Thoracic aorta (tissue), 2 donors: Measurements from ENCODE around the gene RSRC1. TPM values are rescaled to one million over a fixed set of nuclear protein-coding genes. Genes with fewer than 3 reads are reported as not detected.
A peak's percentile ranks its signal among the peaks of the same experiment; 100 is the strongest.

Experiments
- ATAC-seq: fragments of 150-250 bp; one replicate; pipeline ENCODE4 v1.8.0; 2017; ENCODE audit warnings: low read depth; ENCODE audit not compliant: insufficient number of reproducible peaks, low FRiP score
- DNase-seq: peaks from one replicate; pipeline ENCODE4 v3.0.0-alpha.2; 2020; ENCODE audit warnings: low spot score
- H3K27ac ChIP-seq, 2 donors: fragments of 200-600 bp; sonication (generic); 1 replicate in 1 of 2; 2 replicates in 1 of 2; pipeline ENCODE4 v1.5.1; 2016; ENCODE audit warnings: mild to moderate bottlenecking in 2 of 2, moderate library complexity in 2 of 2
- H3K27me3 ChIP-seq: fragments of 200-600 bp; sonication (generic); replicated peaks from 2 replicates; pipeline ENCODE4 v1.6.0; 2016; ENCODE audit warnings: mild to moderate bottlenecking; ENCODE audit not compliant: insufficient read depth
- H3K36me3 ChIP-seq: fragments of 200-600 bp; sonication (generic); one replicate; pipeline ENCODE4 v1.5.1; 2016
- H3K4me1 ChIP-seq, 2 donors: fragments of 200-600 bp; sonication (generic); 1 replicate in 1 of 2; 2 replicates in 1 of 2; pipeline versions ENCODE4 v1.5.1 to v1.6.0; 2016; ENCODE audit warnings: low read depth in 2 of 2, mild to moderate bottlenecking in 1 of 2; ENCODE audit not compliant: control insufficient read depth in 1 of 2
- H3K4me3 ChIP-seq: fragments of 200-600 bp; sonication (generic); 2 replicates; pipeline ENCODE4 v1.5.1; 2016; ENCODE audit warnings: mild to moderate bottlenecking
- H3K9me3 ChIP-seq: fragments of 200-600 bp; sonication (generic); 2 replicates; pipeline ENCODE4 v1.5.1; 2016
- CTCF ChIP-seq: fragments of 200-600 bp; sonication (generic); IDR thresholded peaks from one replicate; pipeline ENCODE4 v1.5.1; 2019; ENCODE audit warnings: antibody characterized with exemption
- total RNA-seq, 2 donors: library from RNA; depleted of rRNA; stranded (reverse); fragments of >200 nt; gene quantifications; one replicate each; pipeline versions ENCODE4 v1.1.0 to v1.2.3, GENCODE V29; 2016

RSRC1 gene
- total RNA-seq, 2 donors from 2014 or later, result 26.6 to 39.5 TPM

DNA sequence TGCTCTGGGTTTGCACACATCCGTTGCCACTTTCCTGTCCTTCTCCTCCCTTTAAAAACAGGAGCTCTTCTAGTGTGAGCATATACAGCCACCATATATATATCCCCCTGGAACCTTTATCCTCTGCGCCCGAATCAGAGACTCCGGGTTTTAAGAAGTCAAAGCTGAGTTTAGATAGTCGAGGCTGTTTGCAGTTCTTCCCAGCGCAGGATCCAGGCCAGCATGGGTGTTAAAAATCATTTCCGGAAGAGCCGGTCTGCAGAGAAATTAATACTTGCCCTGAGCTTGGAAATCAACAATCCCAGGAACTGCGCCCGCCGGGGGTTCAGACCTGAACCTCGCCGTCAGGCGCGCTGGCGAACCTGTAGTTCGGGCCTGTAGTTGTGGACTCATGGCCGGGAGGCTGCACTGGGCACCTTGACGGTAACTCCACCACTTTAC is 6.0 kb upstream of the RSRC1 start:
- Histone ChIP-seq H3K27ac (no peak overlapping the region), H3K4me3 (peak overlapping the region; percentile 55), H3K36me3 (no peaks in the 10 kb centered on the region), H3K27me3 (peaks cover 37% of the 10 kb centered on the region), H3K9me3 (no peaks in the 10 kb centered on the region), H3K4me1 (peaks cover 0 to 37% of the 10 kb centered on the region in 2 donors)
- DNase-seq (no peak), ATAC-seq (no peak)
- TF ChIP-seq CTCF, result no peak

GRCh38 chr3:158104431-158104921 is 5.4 kb upstream of the RSRC1 start:
- no peak for TF ChIP-seq CTCF
- Histone ChIP-seq H3K36me3 (no peaks in the 10 kb centered on the region), H3K9me3 (no peaks in the 10 kb centered on the region), H3K4me1 (peaks cover 0 to 40% of the 10 kb centered on the region in 2 donors), H3K27ac (no peak overlapping the region), H3K27me3 (peaks cover 32% of the 10 kb centered on the region), H3K4me3 (no peak overlapping the region)
- no peak for ATAC-seq
- DNase-seq, result no peak

GRCh38 chr3:158105119-158105709 is 4.7 kb upstream of the RSRC1 start:
- TF ChIP-seq CTCF, result no peak
- Histone ChIP-seq H3K27me3 (peaks cover 25% of the 10 kb centered on the region), H3K36me3 (no peaks in the 10 kb centered on the region), H3K27ac (peak overlapping the region in 1 of 2 donors; percentile 74), H3K4me1 (peaks cover 0 to 42% of the 10 kb centered on the region in 2 donors), H3K9me3 (no peaks in the 10 kb centered on the region), H3K4me3 (peak overlapping the region; percentile 78)
- no peak for DNase-seq
- ATAC-seq, result no peak

DNA sequence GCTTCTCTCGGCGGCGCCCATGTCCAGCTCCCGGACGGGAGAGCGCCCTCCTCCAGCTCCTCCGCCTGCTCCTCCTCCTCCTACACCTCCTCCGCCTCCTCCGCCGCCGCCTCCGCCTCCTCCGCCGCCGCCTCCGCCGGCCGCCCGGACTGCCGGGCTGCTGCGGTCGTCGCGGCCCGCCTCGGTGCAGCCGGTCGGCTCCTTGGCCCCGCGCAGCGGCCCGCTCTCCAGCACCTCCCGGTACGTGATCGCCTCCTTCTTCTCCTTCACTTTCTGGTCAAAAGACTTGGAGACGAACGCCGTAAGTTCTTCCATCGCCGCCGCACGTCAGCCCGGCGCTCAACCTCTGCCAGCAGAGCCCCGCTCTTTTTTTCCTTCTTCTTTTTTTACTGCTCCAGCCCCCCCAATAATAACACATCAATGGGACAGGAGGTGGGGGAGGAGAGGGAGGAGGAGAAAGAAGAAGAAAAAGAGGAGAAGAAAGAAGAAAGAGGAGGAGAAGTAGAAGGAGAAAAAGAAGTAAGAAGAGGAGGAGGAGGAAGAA is 4.1 kb upstream of the RSRC1 start:
- Histone ChIP-seq H3K4me3 (peak overlapping the region; percentile 78), H3K27ac (peak overlapping the region in 1 of 2 donors; percentile 74), H3K36me3 (no peaks in the 10 kb centered on the region), H3K27me3 (peaks cover 19% of the 10 kb centered on the region), H3K4me1 (peaks cover 3 to 45% of the 10 kb centered on the region in 2 donors), H3K9me3 (no peaks in the 10 kb centered on the region)
- DNase-seq (no peak), ATAC-seq (peak; percentile 30)
- no peak for TF ChIP-seq CTCF

GRCh38 chr3:158106766-158107471 is 3.0 kb upstream of the RSRC1 start:
- Histone ChIP-seq H3K27me3 (peaks cover 9% of the 10 kb centered on the region), H3K27ac (peak overlapping the region in 1 of 2 donors; percentile 74)

More at GRCh38 chr3:158106766-158107471, 3.0 kb upstream of the RSRC1 start:
- Histone ChIP-seq H3K9me3 (no peaks in the 10 kb centered on the region), H3K36me3 (no peaks in the 10 kb centered on the region), H3K4me1 (peaks cover 8 to 53% of the 10 kb centered on the region in 2 donors), H3K4me3 (peak overlapping the region; percentile 78)
- no peak for TF ChIP-seq CTCF
- ATAC-seq (no peak), DNase-seq (no peak)
